ENCODE data around the gene AQP12A.
"Not testable (repeated sequence)": the region's sequence is repeated elsewhere in the genome, so short reads cannot be mapped to it uniquely, and the experiment has no call there.

The AQP12A gene

GRCh38 chr2:240647503-240648154 lies 44.0 kb upstream of the AQP12A start:
- in situ Hi-C loops (cut with HindIII; ENCODE audit: low pct_unique_long_range_greater_than_20kb, low sequenced_read_pairs) = no loop called here
- DNase-seq (ENCODE audit: low read depth in 1 of 2, low spot score in 1 of 2) = no peak
- no peak for TF ChIP-seq JUND (IDR thresholded peaks at IDR 0.05; ENCODE audit: low read depth)

DNA sequence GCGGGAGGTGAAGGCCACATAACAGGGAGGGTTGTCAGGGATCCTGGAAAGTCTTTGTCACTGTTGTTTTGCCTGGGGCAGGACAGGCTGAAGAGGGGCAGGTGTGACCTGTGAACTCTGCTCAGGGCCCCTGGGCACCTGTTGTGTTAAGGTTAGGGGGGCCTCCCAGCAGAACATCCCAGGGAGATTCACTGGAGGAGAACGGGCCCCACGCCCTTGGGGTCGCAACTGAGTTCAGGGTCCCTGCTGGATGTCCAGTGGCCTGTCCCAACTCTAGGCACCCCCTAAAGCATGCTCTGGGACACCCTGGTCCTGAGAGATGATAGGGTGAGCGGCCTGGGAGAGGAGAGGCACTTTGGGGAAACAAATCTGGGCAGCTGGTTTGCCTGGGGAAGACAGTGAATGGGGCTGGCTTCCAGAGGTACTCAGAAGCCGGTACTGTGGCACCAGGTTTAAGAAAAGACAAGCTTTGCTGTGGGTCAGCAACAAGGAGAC lies 43.5 kb upstream of the AQP12A start:
- no peak for TF ChIP-seq JUND (IDR thresholded peaks at IDR 0.05; ENCODE audit: low read depth)
- DNase-seq (ENCODE audit: low read depth in 1 of 2, low spot score in 1 of 2) = no peak
- in situ Hi-C loops (cut with HindIII; ENCODE audit: low pct_unique_long_range_greater_than_20kb, low sequenced_read_pairs) = no loop called here

DNA sequence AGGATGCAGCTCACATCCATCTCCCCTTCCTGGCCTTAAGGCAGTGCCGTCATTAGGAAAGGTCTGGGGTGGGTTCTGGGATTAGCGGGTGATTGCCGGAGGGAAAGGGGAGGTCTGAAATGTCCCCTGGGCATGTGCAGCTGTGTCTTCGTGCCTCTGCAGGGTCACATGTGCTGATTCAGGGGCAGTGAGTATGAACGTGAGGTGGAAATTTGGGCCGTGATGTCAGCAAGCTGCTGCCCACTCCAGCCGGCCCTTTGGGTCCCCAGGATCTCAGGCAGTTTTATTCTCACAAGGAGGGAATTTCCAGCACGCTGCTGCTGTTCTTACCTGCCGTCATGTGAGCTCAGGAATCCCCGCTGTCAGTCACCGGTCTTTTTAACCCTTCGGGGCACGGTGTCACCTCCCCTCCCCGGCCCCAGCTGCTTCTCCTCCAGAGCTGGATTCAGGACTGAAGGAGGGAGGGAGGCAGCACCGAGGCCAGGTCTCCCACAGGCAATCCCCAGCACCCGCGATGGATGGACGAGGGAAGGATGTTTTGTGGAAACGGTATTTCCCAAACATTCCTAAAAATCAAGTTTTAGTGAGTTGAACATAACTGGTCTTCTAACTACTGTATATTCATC lies 42.9 kb upstream of the AQP12A start:
- no peak for DNase-seq (ENCODE audit: low read depth in 1 of 2, low spot score in 1 of 2)
- in situ Hi-C loops (cut with HindIII; ENCODE audit: low pct_unique_long_range_greater_than_20kb, low sequenced_read_pairs) = no loop called here
- no peak for TF ChIP-seq JUND (IDR thresholded peaks at IDR 0.05; ENCODE audit: low read depth)

DNA sequence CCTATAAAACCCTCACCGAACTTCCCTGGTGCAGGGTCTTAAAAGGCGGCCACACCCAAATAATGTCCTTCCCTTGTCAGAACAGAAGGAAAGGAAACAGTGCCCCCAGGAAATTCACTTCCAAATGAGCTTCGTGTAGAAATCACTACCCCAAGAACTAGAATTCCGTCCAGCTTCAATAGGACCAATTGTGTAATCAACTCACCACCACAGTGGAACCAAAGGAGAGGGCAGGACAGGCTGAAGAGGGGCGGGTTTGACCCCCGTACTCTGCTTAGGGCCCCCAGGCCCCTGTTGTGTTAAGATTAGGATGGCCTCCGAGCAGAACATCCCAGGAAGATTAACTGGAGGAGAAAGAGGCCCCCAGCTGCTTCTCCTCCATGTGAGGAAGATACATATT lies 42.3 kb upstream of the AQP12A start:
- TF ChIP-seq JUND (IDR thresholded peaks at IDR 0.05; ENCODE audit: low read depth) = no peak
- in situ Hi-C loops (cut with HindIII; ENCODE audit: low pct_unique_long_range_greater_than_20kb, low sequenced_read_pairs) = no loop called here
- DNase-seq (ENCODE audit: low read depth in 1 of 2, low spot score in 1 of 2) = no peak

DNA sequence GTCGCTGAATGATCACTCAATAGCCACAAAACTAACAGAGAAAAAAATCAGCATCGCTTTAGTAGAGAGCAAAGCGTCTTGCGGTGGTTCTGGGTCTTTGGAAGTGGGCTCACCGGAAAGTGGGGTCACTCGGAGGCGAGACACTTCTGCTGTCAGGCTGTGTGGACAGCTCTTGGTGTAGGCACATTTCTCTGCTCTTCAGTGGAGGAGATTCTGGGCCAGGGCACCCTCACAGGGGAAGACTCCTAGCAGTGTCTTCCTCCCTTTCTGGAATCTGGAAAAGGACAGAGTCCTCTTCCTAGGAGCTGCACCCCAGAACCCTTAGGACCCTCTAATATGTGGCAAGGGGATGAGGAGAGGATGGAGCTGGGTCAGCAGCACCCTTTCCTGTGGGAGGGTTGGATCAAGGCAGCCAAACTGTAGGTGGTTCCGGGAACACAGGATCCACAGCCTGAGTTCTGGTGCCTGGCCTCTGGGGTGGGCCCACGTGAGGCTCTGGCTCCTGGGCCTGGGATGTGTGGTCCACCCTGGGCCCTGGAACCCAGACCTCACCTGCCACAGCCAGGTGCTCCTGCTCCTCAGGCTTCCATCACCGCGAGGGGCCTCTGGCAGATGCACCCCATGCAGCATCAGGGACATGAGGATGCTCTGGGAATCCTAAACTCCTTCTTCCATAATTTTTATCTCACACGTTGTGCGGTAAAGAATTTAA lies 41.3 kb upstream of the AQP12A start:
- TF ChIP-seq JUND (IDR thresholded peaks at IDR 0.05; ENCODE audit: low read depth) = no peak
- DNase-seq (ENCODE audit: low read depth in 1 of 2, low spot score in 1 of 2) = no peak
- in situ Hi-C loops (cut with HindIII; ENCODE audit: low pct_unique_long_range_greater_than_20kb, low sequenced_read_pairs) = no loop called here

GRCh38 chr2:240651185-240651584 lies 40.5 kb upstream of the AQP12A start:
- in situ Hi-C loops (cut with HindIII; ENCODE audit: low pct_unique_long_range_greater_than_20kb, low sequenced_read_pairs) = no loop called here
- DNase-seq (ENCODE audit: low read depth in 1 of 2, low spot score in 1 of 2) = no peak
- TF ChIP-seq JUND (IDR thresholded peaks at IDR 0.05; ENCODE audit: low read depth) = no peak

GRCh38 chr2:240655931-240656886 lies 35.5 kb upstream of the AQP12A start:
- TF ChIP-seq JUND (IDR thresholded peaks at IDR 0.05; ENCODE audit: low read depth) = no peak
- no peak for DNase-seq (ENCODE audit: low read depth in 1 of 2, low spot score in 1 of 2)
- in situ Hi-C loops (cut with HindIII; ENCODE audit: low pct_unique_long_range_greater_than_20kb, low sequenced_read_pairs) = no loop called here

- in situ Hi-C loops (cut with HindIII; ENCODE audit: low pct_unique_long_range_greater_than_20kb, low sequenced_read_pairs); DNase-seq (ENCODE audit: low read depth in 1 of 2, low spot score in 1 of 2): not testable (repeated sequence)
These were observed 31.8 kb upstream of the AQP12A start for GRCh38 chr2:240659883-240660282.

GRCh38 chr2:240662681-240663080 lies 29.0 kb upstream of the AQP12A start:
- in situ Hi-C loops (cut with HindIII; ENCODE audit: low pct_unique_long_range_greater_than_20kb, low sequenced_read_pairs) = no loop called here
- DNase-seq (ENCODE audit: low read depth in 1 of 2, low spot score in 1 of 2) = no peak
- TF ChIP-seq JUND (IDR thresholded peaks at IDR 0.05; ENCODE audit: low read depth) = no peak

GRCh38 chr2:240663546-240664190 lies 28.0 kb upstream of the AQP12A start:
- no peak for TF ChIP-seq JUND (IDR thresholded peaks at IDR 0.05; ENCODE audit: low read depth)
- DNase-seq (ENCODE audit: low read depth in 1 of 2, low spot score in 1 of 2) = no peak
- in situ Hi-C loops (cut with HindIII; ENCODE audit: low pct_unique_long_range_greater_than_20kb, low sequenced_read_pairs) = no loop called here

GRCh38 chr2:240664622-240665021 lies 27.0 kb upstream of the AQP12A start:
- in situ Hi-C loops (cut with HindIII; ENCODE audit: low pct_unique_long_range_greater_than_20kb, low sequenced_read_pairs) = no loop called here
- no peak for DNase-seq (ENCODE audit: low read depth in 1 of 2, low spot score in 1 of 2)
- TF ChIP-seq JUND (IDR thresholded peaks at IDR 0.05; ENCODE audit: low read depth) = no peak

DNA sequence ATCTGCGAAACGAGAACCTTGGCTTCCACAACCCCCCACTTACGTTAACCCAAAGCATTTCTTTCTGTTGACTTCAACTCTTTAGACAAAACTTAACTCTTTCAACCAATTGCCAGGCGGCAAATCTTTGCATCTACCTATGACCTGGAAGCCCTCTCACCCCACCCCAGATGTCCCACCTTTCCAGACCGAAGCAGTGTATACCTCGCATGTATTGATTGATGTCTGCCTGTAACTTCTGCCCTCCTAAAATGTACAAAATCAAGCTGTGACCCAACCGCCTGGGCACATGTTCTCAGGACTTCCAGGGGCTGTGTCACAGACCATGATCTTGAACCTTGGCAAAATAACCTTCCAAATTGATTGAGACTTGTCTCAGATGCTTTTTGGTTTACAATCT lies 21.3 kb upstream of the AQP12A start:
- no peak for DNase-seq (ENCODE audit: low read depth in 1 of 2, low spot score in 1 of 2)

More for the DNA sequence above, 21.3 kb upstream of the AQP12A start:
- in situ Hi-C loops (cut with HindIII; ENCODE audit: low pct_unique_long_range_greater_than_20kb, low sequenced_read_pairs) = no loop called here
- TF ChIP-seq JUND (IDR thresholded peaks at IDR 0.05; ENCODE audit: low read depth) = no peak
